ENCODE data around the gene SNHG17. TPM values are rescaled to one million over a fixed set of nuclear protein-coding genes. Genes with fewer than 3 reads are reported as not detected.

The SNHG17 gene
- total RNA-seq, 1 experiment from 2014 or later: 41.5 TPM

DNA sequence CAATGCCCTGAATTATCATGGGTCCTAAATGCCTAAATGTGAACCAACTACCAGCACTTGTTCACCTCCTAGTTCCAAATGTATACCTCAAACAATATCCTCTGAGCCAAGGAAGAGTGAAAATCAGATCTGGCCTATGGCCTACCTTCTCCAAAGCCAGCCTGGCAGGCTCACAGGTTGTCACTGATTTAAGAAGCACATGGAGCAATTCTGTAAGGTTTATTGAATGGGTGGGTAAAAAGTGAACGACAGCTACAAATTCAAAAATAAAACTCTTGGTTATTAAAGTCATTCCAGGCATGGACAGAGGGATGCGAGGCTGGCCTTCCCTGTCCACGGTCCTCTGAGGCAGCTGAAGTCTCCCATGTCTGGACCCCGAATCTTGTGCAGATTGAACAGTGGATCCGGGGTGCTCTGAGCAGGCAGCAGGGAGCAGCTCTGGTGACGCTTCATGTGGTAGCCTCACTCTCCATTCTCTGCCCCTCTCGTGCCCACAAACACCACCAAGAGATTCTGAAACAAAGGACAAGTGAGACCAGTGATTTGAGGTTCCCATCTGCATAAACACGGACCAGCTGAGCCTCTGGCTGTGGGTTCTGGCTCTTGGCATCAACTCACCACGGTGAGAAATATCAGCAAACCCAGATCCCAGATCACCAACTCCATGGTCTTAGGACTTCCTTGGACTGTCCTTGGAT lies 14.6 kb downstream of the SNHG17 start:
- TF ChIP-seq, protein P1, sequence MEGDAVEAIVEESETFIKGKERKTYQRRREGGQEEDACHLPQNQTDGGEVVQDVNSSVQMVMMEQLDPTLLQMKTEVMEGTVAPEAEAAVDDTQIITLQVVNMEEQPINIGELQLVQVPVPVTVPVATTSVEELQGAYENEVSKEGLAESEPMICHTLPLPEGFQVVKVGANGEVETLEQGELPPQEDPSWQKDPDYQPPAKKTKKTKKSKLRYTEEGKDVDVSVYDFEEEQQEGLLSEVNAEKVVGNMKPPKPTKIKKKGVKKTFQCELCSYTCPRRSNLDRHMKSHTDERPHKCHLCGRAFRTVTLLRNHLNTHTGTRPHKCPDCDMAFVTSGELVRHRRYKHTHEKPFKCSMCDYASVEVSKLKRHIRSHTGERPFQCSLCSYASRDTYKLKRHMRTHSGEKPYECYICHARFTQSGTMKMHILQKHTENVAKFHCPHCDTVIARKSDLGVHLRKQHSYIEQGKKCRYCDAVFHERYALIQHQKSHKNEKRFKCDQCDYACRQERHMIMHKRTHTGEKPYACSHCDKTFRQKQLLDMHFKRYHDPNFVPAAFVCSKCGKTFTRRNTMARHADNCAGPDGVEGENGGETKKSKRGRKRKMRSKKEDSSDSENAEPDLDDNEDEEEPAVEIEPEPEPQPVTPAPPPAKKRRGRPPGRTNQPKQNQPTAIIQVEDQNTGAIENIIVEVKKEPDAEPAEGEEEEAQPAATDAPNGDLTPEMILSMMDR (conservative IDR thresholded peaks at IDR 0.05): no peak
- TF ChIP-seq EZH2 (IDR thresholded peaks at IDR 0.05; ENCODE audit: low read depth): no peak
- H3K79me2 ChIP-seq (ENCODE audit: low read depth): peaks cover 29% of the 10 kb centered on the region
- BruUV-seq (replicated peaks): no TSS peak

GRCh38 chr20:38418509-38419204 lies 16.5 kb downstream of the SNHG17 start:
- CTCF ChIA-PET: no interaction called here

More for the DNA sequence above, 14.6 kb downstream of the SNHG17 start:
- H3K9me3 ChIP-seq (ENCODE audit: insufficient read depth, low read depth): no peaks in the 10 kb centered on the region
- H3K4me3 ChIP-seq: no peak overlapping the region
- no peak for DNase-seq
- no peaks in the 10 kb centered on the region for H3K9me2 ChIP-seq (ENCODE audit: insufficient read depth)
- POLR2A ChIA-PET (ENCODE audit: unreplicated experiment): no interaction called here
- peaks cover 74% of the 10 kb centered on the region for H4K20me1 ChIP-seq (ENCODE audit: insufficient read depth)
- intact Hi-C loops (cut with micrococcal nuclease; ENCODE audit: unreplicated experiment): no loop called here
- H3K4me2 ChIP-seq: no peak overlapping the region
- H3K4me1 ChIP-seq (replicated peaks; ENCODE audit: insufficient read depth): no peaks in the 10 kb centered on the region
- H3K27me3 ChIP-seq (ENCODE audit: insufficient read depth, low read depth): no peaks in the 10 kb centered on the region
- no peak overlapping the region for H2AFZ ChIP-seq
- H3K36me3 ChIP-seq (ENCODE audit: low read depth): peaks cover 68% of the 10 kb centered on the region
- CTCF ChIA-PET: no interaction called here
- peaks cover 93% of the 10 kb centered on the region for H3F3A ChIP-seq (ENCODE audit: insufficient read depth, low read depth)
- H3K27ac ChIP-seq: no peak overlapping the region

GRCh38 chr20:38414769-38415450 lies 20.2 kb downstream of the SNHG17 start:
- no TSS peak for BruUV-seq (replicated peaks)
- Histone ChIP-seq H3K4me1 (replicated peaks; ENCODE audit: insufficient read depth) (no peaks in the 10 kb centered on the region), H3K36me3 (ENCODE audit: low read depth) (peaks cover 32% of the 10 kb centered on the region), H3K79me2 (ENCODE audit: low read depth) (no peaks in the 10 kb centered on the region), H2AFZ (no peak overlapping the region), H3K4me2 (no peak overlapping the region), H3K9me3 (ENCODE audit: insufficient read depth, low read depth) (no peaks in the 10 kb centered on the region), H3K4me3 (no peak overlapping the region), H3F3A (ENCODE audit: insufficient read depth, low read depth) (peaks cover 51% of the 10 kb centered on the region), H3K27me3 (ENCODE audit: insufficient read depth, low read depth) (no peaks in the 10 kb centered on the region), H4K20me1 (ENCODE audit: insufficient read depth) (peaks cover 18% of the 10 kb centered on the region), H3K9me2 (ENCODE audit: insufficient read depth) (no peaks in the 10 kb centered on the region), H3K27ac (no peak overlapping the region)
- intact Hi-C loops (cut with micrococcal nuclease; ENCODE audit: unreplicated experiment): no loop called here
- ChIA-PET POLR2A (ENCODE audit: unreplicated experiment) (interaction anchor here (0.7 kb wide), 1 partner anchor 15 kb away, joined by 4 read pairs; no protein-coding TSS in a partner anchor), CTCF (no interaction called here)
- TF ChIP-seq, protein P1 (conservative IDR thresholded peaks at IDR 0.05): no peak
- no peak for TF ChIP-seq EZH2 (IDR thresholded peaks at IDR 0.05; ENCODE audit: low read depth)
- DNase-seq: no peak

More at GRCh38 chr20:38418509-38419204, 16.5 kb downstream of the SNHG17 start:
- DNase-seq: no peak
- no peaks in the 10 kb centered on the region for H3K9me2 ChIP-seq (ENCODE audit: insufficient read depth)
- H3K27ac ChIP-seq: no peak overlapping the region
- H3F3A ChIP-seq (ENCODE audit: insufficient read depth, low read depth): peaks cover 87% of the 10 kb centered on the region
- no peak overlapping the region for H3K4me2 ChIP-seq
- no peaks in the 10 kb centered on the region for H3K4me1 ChIP-seq (replicated peaks; ENCODE audit: insufficient read depth)
- H3K9me3 ChIP-seq (ENCODE audit: insufficient read depth, low read depth): no peaks in the 10 kb centered on the region
- no peak overlapping the region for H3K4me3 ChIP-seq
- intact Hi-C loops (cut with micrococcal nuclease; ENCODE audit: unreplicated experiment): no loop called here
- H3K79me2 ChIP-seq (ENCODE audit: low read depth): peaks cover 10% of the 10 kb centered on the region; the same call in 1 of the 2 replicates
- H4K20me1 ChIP-seq (ENCODE audit: insufficient read depth): peaks cover 56% of the 10 kb centered on the region
- POLR2A ChIA-PET (ENCODE audit: unreplicated experiment): no interaction called here
- no peak overlapping the region for H2AFZ ChIP-seq
- no TSS peak for BruUV-seq (replicated peaks)
- peaks cover 50% of the 10 kb centered on the region for H3K36me3 ChIP-seq (ENCODE audit: low read depth)
- no peaks in the 10 kb centered on the region for H3K27me3 ChIP-seq (ENCODE audit: insufficient read depth, low read depth)
- TF ChIP-seq, protein P1 (conservative IDR thresholded peaks at IDR 0.05): no peak
- TF ChIP-seq EZH2 (IDR thresholded peaks at IDR 0.05; ENCODE audit: low read depth): no peak

Data from PC-9 (cell line).